NOMO-1 treated with dmso at 0.1 percent for 144 hours (cell line): ENCODE data around the gene SLC26A4.

ENCODE experiments used
- DNase-seq: peaks from one replicate; lab custom pipeline; 2025; ENCODE audit not compliant: unreplicated experiment; lab: John Stamatoyannopoulos, UW

The SLC26A4 gene

GRCh38 chr7:107743567-107744344, 83.1 kb downstream of the SLC26A4 start, which contains the start of gene CBLL1:
CBLL1 (plus strand) TSS chr7:107744142; CDS start chr7:107744164, 22 bp downstream.
- peak; percentile 73 for DNase-seq

DNA sequence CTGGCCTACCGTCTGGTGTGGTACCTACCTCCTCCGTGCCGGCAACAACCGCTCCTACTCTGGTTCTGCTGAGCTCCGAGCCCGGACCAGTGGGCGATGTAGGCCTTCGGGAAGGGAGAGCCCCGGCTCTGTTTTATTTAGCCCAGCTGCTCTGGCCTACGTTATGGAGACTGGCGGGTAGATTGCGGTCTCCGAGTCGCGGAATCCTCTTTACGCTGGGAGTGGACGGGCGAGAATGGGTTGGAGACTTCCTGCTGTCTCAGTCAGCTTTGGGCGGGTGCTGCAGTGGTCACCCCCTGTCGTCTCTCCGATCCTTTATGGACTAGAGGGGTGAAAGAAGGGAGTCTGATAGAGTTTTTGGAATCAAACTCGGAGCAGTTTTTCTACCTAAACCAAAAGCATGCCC, 83.7 kb downstream of the SLC26A4 start:
- no peak for DNase-seq

- DNase-seq, result no peak
Measured at GRCh38 chr7:107746006-107746405, 85.4 kb downstream of the SLC26A4 start.

DNA sequence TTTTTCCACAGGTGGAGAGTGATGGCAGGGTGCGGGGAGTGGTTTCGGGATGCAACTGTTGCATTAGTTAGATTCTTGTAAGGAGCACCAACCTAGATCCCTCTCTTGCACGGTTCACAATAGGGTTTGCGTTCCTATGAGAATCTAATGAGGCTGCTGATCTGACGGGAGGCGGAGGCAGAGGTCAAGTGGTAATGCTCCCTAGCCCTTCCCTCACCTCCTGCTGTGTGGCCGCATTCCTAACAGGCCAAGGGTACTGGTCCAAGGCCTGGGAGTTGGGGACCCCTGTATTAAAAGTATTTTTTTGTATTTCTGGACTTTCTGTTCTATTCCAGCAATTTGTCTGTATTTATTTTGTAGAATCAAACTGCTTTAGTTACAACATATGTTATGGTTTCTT, 90.5 kb downstream of the SLC26A4 start:
- DNase-seq, result no peak

- no peak for DNase-seq
Measured at GRCh38 chr7:107754642-107755041, 94.0 kb downstream of the SLC26A4 start.

DNA sequence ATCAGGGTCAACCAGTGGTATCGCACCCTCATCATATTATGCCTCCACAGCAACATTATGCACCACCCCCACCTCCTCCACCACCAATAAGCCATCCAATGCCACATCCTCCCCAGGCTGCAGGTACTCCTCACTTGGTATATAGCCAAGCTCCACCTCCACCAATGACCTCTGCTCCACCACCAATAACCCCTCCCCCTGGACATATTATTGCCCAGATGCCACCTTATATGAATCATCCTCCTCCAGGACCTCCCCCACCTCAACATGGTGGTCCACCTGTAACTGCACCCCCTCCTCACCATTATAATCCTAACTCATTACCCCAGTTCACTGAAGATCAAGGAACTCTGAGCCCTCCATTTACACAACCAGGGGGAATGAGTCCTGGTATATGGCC, 98.0 kb downstream of the SLC26A4 start:
- no peak for DNase-seq

GRCh38 chr7:107767391-107767790, 106.8 kb downstream of the SLC26A4 start:
- DNase-seq, result no peak
